ENCODE results near the gene PLXNB2. TPM values are rescaled to one million over a fixed set of nuclear protein-coding genes. Genes with fewer than 3 reads are reported as not detected.

PLXNB2 gene
- total and polyA plus RNA-seq, 4 donors, result 123 to 310 (median 173) TPM

DNA sequence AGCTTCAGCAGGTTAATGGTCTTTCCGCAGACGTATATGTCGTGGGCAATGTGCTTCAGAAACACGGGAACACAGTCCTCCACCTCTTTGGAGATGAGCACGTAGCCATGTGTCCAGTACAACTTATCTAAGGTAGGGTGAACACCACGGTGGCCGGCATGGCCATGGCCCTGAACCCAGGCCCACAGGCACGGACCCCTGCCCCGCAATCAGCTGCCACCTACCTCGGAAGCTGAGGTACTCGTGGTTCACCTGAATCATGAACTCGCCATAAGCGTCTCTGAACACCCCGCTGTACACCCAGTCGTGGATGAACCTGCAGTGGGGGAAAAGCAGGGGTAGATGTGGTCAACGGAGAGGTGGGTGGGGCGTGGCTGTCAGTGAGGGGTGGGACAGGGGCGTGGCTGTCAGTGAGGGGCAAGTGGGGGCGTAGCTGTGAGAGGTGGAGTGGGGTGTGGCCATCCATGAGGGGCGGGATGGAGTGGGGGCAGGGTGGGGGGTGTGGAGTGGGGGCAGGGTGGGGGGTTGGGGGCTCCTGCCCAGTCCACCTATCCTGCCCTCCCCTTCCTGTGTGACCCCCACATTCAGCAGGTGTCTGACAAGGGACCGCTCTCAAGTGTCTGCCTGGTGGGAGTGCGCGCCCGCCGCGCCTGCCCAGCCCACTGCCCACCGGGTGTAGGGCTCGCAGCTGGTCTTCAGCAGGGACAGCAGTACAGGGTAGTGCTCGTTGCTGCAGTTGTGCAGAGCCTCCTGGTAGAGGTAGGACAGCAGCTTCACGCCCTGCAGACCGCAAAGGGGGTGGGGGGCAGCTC lies 81.2 kb downstream of the PLXNB2 start:
- no peaks in the 10 kb centered on the region for H3K4me1 ChIP-seq (ENCODE audit: control insufficient read depth in 5 of 5, insufficient read depth in 5 of 5, low read length in 5 of 5)
- ATAC-seq (ENCODE audit: insufficient read depth, low FRiP score), result no peak
- peaks cover 4 to 79% (median 29%) of the 10 kb centered on the region in 4 donors for H3K36me3 ChIP-seq (ENCODE audit: control insufficient read depth in 4 of 4, insufficient read depth in 4 of 4, low read length in 4 of 4)
- TF ChIP-seq, protein P1, sequence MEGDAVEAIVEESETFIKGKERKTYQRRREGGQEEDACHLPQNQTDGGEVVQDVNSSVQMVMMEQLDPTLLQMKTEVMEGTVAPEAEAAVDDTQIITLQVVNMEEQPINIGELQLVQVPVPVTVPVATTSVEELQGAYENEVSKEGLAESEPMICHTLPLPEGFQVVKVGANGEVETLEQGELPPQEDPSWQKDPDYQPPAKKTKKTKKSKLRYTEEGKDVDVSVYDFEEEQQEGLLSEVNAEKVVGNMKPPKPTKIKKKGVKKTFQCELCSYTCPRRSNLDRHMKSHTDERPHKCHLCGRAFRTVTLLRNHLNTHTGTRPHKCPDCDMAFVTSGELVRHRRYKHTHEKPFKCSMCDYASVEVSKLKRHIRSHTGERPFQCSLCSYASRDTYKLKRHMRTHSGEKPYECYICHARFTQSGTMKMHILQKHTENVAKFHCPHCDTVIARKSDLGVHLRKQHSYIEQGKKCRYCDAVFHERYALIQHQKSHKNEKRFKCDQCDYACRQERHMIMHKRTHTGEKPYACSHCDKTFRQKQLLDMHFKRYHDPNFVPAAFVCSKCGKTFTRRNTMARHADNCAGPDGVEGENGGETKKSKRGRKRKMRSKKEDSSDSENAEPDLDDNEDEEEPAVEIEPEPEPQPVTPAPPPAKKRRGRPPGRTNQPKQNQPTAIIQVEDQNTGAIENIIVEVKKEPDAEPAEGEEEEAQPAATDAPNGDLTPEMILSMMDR (IDR thresholded peaks at IDR 0.05; ENCODE audit: control extremely low read depth, extremely low read depth), result no peak
- WGBS, 2 donors, result 95 to 97% methylated on average over 31 of the region's 31 CpGs
- H3K27me3 ChIP-seq (ENCODE audit: control insufficient read depth in 3 of 3, insufficient read depth in 3 of 3, low read length in 2 of 3), result no peaks in the 10 kb centered on the region
- no peak overlapping the region for H3K27ac ChIP-seq (ENCODE audit: low read depth in 1 of 2, low read length in 1 of 2)
- no peaks in the 10 kb centered on the region for H3K9me3 ChIP-seq (ENCODE audit: control insufficient read depth in 4 of 4, insufficient read depth in 3 of 4, low read length in 3 of 4)
- H3K4me3 ChIP-seq, result no peak overlapping the region
- no peak for DNase-seq
- no peak overlapping the region for H3K9ac ChIP-seq (ENCODE audit: insufficient read depth in 1 of 2, low read length in 2 of 2)

DNA sequence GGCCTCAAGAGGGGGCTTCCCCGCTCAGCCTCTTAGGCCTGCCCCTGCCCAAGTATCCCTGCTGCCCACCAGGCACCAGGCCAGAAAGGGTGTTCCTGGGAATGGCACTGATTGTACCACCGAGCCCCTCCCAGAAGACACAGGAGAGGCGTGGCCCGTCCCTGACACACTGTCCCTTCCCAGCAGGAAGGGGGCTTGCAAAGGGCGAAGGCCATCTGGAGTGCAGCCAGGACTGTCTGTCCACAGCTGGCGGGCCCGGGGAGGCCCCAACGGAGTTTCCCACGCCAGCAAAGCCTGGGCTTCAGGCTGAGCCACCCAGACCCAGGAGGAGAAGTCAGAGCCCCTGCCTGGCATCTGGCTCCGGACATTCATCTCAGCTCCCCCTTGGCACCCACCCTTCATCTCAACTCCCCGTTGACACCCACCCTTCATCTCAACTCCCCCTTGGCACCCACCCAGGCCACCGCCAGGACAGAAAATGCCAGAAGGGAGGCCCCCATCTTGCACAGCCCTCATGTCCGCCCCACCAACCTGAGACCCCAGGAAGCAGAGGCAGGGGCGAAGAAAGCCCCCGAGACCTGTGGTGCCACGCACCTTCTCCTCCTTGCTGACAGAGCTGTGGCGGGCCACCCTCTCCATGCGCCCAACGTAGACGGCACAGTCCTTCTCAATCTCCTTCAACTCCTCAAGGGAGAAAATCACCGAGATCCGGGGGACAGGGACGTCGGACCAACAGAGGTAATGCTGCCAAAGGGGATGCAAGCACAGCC lies 82.1 kb downstream of the PLXNB2 start:
- Histone ChIP-seq H3K9ac (ENCODE audit: insufficient read depth in 1 of 2, low read length in 2 of 2) (no peak overlapping the region), H3K27me3 (ENCODE audit: control insufficient read depth in 3 of 3, insufficient read depth in 3 of 3, low read length in 2 of 3) (no peaks in the 10 kb centered on the region), H3K27ac (ENCODE audit: low read depth in 1 of 2, low read length in 1 of 2) (no peak overlapping the region), H3K4me3 (no peak overlapping the region), H3K4me1 (ENCODE audit: control insufficient read depth in 5 of 5, insufficient read depth in 5 of 5, low read length in 5 of 5) (no peaks in the 10 kb centered on the region), H3K36me3 (ENCODE audit: control insufficient read depth in 4 of 4, insufficient read depth in 4 of 4, low read length in 4 of 4) (peaks cover 4 to 87% (median 33%) of the 10 kb centered on the region in 4 donors), H3K9me3 (ENCODE audit: control insufficient read depth in 4 of 4, insufficient read depth in 3 of 4, low read length in 3 of 4) (no peaks in the 10 kb centered on the region)
- DNase-seq (peak; percentile 30 to 53 (median 38)), ATAC-seq (ENCODE audit: insufficient read depth, low FRiP score) (no peak)
- 86 to 93% methylated on average over 24 of the region's 24 CpGs for WGBS, 2 donors
- TF ChIP-seq, protein P1 (IDR thresholded peaks at IDR 0.05; ENCODE audit: control extremely low read depth, extremely low read depth), result no peak

Other genes starting within 250 kb of the PLXNB2 start
- not detected for gene TTLL8, start 249.3 kb downstream of the PLXNB2 start, total RNA-seq
- not detected for gene TTLL8, start 249.3 kb downstream of the PLXNB2 start, polyA plus RNA-seq
- gene MLC1, start 222.2 kb downstream of the PLXNB2 start, total RNA-seq, result 1 to 10 TPM in 1 of 2 donors, under 1 TPM in 1; 0.86 to 2.6 TPM
- under 1 TPM; 0.65 to 0.68 TPM for gene MLC1, start 222.2 kb downstream of the PLXNB2 start, polyA plus RNA-seq
- gene MOV10L1, start 217.6 kb downstream of the PLXNB2 start, total RNA-seq, result 10 to 100 TPM in 1 of 2 donors, under 1 TPM in 1; 0.34 to 11.9 TPM
- gene MOV10L1, start 217.6 kb downstream of the PLXNB2 start, polyA plus RNA-seq, result under 1 TPM; 0.27 to 0.53 TPM
- 1 to 10 TPM in 1 of 2 donors, under 1 TPM in 1; 1.00 to 3.9 TPM for gene PANX2, start 136.9 kb downstream of the PLXNB2 start, total RNA-seq
- gene PANX2, start 136.9 kb downstream of the PLXNB2 start, polyA plus RNA-seq, result 1 to 10 TPM; 2.3 to 3.0 TPM
- gene TRABD, start 121.7 kb downstream of the PLXNB2 start, total RNA-seq, result 10 to 100 TPM; 16.2 to 70.3 TPM
- 10 to 100 TPM; 54.1 to 72.7 TPM for gene TRABD, start 121.7 kb downstream of the PLXNB2 start, polyA plus RNA-seq
- gene SELENOO, start 106.6 kb downstream of the PLXNB2 start, total RNA-seq, result 10 to 100 TPM; 15.6 to 30.3 TPM
- 10 to 100 TPM; 21.3 to 26.9 TPM for gene SELENOO, start 106.6 kb downstream of the PLXNB2 start, polyA plus RNA-seq
- 10 to 100 TPM; 51.7 to 57.8 TPM for gene TUBGCP6, start 62.6 kb downstream of the PLXNB2 start, total RNA-seq
- 10 to 100 TPM; 26.5 to 41.1 TPM for gene TUBGCP6, start 62.6 kb downstream of the PLXNB2 start, polyA plus RNA-seq
- 10 to 100 TPM; 34.2 to 53.7 TPM for gene HDAC10, start 56.4 kb downstream of the PLXNB2 start, total RNA-seq
- gene HDAC10, start 56.4 kb downstream of the PLXNB2 start, polyA plus RNA-seq, result 10 to 100 TPM; 32.2 to 38.3 TPM
- 10 to 100 TPM; 10.4 to 11.5 TPM for gene MAPK12, start 46.0 kb downstream of the PLXNB2 start, total RNA-seq
- gene MAPK12, start 46.0 kb downstream of the PLXNB2 start, polyA plus RNA-seq, result 10 to 100 TPM; 12.2 to 13.1 TPM
- gene MAPK11, start 37.3 kb downstream of the PLXNB2 start, total RNA-seq, result 10 to 100 TPM in 1 of 2 donors, 1 to 10 TPM in 1; 8.3 to 15.3 TPM
- gene MAPK11, start 37.3 kb downstream of the PLXNB2 start, polyA plus RNA-seq, result 10 to 100 TPM in 1 of 2 donors, 1 to 10 TPM in 1; 9.9 to 13.9 TPM
- 10 to 100 TPM; 10.5 to 26.0 TPM for gene DENND6B, start 19.4 kb upstream of the PLXNB2 start, total RNA-seq
- 10 to 100 TPM in 1 of 2 donors, 1 to 10 TPM in 1; 8.0 to 14.7 TPM for gene DENND6B, start 19.4 kb upstream of the PLXNB2 start, polyA plus RNA-seq
- 10 to 100 TPM; 48.1 to 70.0 TPM for gene PPP6R2, start 35.7 kb upstream of the PLXNB2 start, total RNA-seq
- gene PPP6R2, start 35.7 kb upstream of the PLXNB2 start, polyA plus RNA-seq, result 10 to 100 TPM; 35.2 to 45.1 TPM
- gene SBF1, start 167.4 kb upstream of the PLXNB2 start, total RNA-seq, result 10 to 100 TPM; 30.1 to 76.9 TPM
- 10 to 100 TPM; 34.2 to 34.3 TPM for gene SBF1, start 167.4 kb upstream of the PLXNB2 start, polyA plus RNA-seq
- 1 to 10 TPM in 1 of 2 donors, under 1 TPM in 1; 0.74 to 5.7 TPM for gene ADM2, start 173.9 kb upstream of the PLXNB2 start, total RNA-seq
- gene ADM2, start 173.9 kb upstream of the PLXNB2 start, polyA plus RNA-seq, result 1 to 10 TPM; 2.2 to 3.1 TPM
- gene MIOX, start 179.2 kb upstream of the PLXNB2 start, total RNA-seq, result not detected
- under 1 TPM in 1 of 2 donors, not detected in 1; 0.08 TPM for gene MIOX, start 179.2 kb upstream of the PLXNB2 start, polyA plus RNA-seq
- gene LMF2, start 200.1 kb upstream of the PLXNB2 start, total RNA-seq, result 10 to 100 TPM; 29.8 to 84.6 TPM
- 10 to 100 TPM; 47.8 to 53.0 TPM for gene LMF2, start 200.1 kb upstream of the PLXNB2 start, polyA plus RNA-seq
- 10 to 100 TPM; 30.2 to 56.3 TPM for gene NCAPH2, start 200.6 kb upstream of the PLXNB2 start, total RNA-seq
- 10 to 100 TPM; 27.8 to 64.4 TPM for gene NCAPH2, start 200.6 kb upstream of the PLXNB2 start, polyA plus RNA-seq
- gene SCO2, start 218.0 kb upstream of the PLXNB2 start, total RNA-seq, result 1 to 10 TPM in 1 of 2 donors, under 1 TPM in 1; 0.37 to 9.1 TPM
- gene SCO2, start 218.0 kb upstream of the PLXNB2 start, polyA plus RNA-seq, result 1 to 10 TPM; 3.0 to 9.3 TPM
- gene TYMP, start 222.4 kb upstream of the PLXNB2 start, total RNA-seq, result 100 to 1,000 TPM in 1 of 2 donors, 10 to 100 TPM in 1; 52.7 to 367 TPM
- 100 to 1,000 TPM in 1 of 2 donors, 10 to 100 TPM in 1; 99.2 to 641 TPM for gene TYMP, start 222.4 kb upstream of the PLXNB2 start, polyA plus RNA-seq
- gene KLHDC7B, start 238.3 kb upstream of the PLXNB2 start, total RNA-seq, result 1 to 10 TPM in 1 of 2 donors, under 1 TPM in 1; 0.85 to 1.0 TPM
- gene KLHDC7B, start 238.3 kb upstream of the PLXNB2 start, polyA plus RNA-seq, result 1 to 10 TPM in 1 of 2 donors, under 1 TPM in 1; 0.39 to 1.6 TPM